Measurements from ENCODE around the gene AKR1C8. TPM values are rescaled to one million over a fixed set of nuclear protein-coding genes. Genes with fewer than 3 reads are reported as not detected.

AKR1C8 gene
- not detected in 2 replicates for total RNA-seq

GRCh38 chr10:5184987-5185775 is at the start of gene AKR1C8:
TSS of gene AKR1C8 (minus strand) at chr10:5185150. CDS start at chr10:5185104, 46 bp downstream.

GRCh38 chr10:5196702-5197113 is 11.8 kb upstream of the AKR1C8 start, which contains the start of gene AKR1C4:
TSS of gene AKR1C4 (plus strand) at chr10:5196837. CDS start at chr10:5196868, 31 bp downstream.

Other genes with a start within 250 kb of the AKR1C8 start
- 475 and 603 TPM in 2 replicates for gene AKR1C1, start 221.7 kb downstream of the AKR1C8 start, total RNA-seq
- 141 and 144 TPM in 2 replicates for gene AKR1C2, start 181.3 kb downstream of the AKR1C8 start, total RNA-seq
- 317 and 328 TPM in 2 replicates for gene AKR1C3, start 90.7 kb downstream of the AKR1C8 start, total RNA-seq
- not detected in 2 replicates for gene AKR1C4, start 11.7 kb upstream of the AKR1C8 start, total RNA-seq
- not detected in 2 replicates for gene UCN3, start 179.8 kb upstream of the AKR1C8 start, total RNA-seq
- gene TUBAL3, start 219.7 kb upstream of the AKR1C8 start, total RNA-seq = not detected in 2 replicates
- 3.9 and 4.5 TPM in 2 replicates for gene NET1, start 227.4 kb upstream of the AKR1C8 start, total RNA-seq